Ramos (cell line): ENCODE measurements around the gene RGS12.

Experiments used
- in situ Hi-C: fragments of 300-500 bp; cut with MboI; formaldehyde crosslinking; loops from one replicate; pipeline ENCODE4 v1.14.3; 2022; ENCODE audit warnings: low sequenced_read_pairs; ENCODE audit not compliant: unreplicated experiment

The RGS12 gene

DNA sequence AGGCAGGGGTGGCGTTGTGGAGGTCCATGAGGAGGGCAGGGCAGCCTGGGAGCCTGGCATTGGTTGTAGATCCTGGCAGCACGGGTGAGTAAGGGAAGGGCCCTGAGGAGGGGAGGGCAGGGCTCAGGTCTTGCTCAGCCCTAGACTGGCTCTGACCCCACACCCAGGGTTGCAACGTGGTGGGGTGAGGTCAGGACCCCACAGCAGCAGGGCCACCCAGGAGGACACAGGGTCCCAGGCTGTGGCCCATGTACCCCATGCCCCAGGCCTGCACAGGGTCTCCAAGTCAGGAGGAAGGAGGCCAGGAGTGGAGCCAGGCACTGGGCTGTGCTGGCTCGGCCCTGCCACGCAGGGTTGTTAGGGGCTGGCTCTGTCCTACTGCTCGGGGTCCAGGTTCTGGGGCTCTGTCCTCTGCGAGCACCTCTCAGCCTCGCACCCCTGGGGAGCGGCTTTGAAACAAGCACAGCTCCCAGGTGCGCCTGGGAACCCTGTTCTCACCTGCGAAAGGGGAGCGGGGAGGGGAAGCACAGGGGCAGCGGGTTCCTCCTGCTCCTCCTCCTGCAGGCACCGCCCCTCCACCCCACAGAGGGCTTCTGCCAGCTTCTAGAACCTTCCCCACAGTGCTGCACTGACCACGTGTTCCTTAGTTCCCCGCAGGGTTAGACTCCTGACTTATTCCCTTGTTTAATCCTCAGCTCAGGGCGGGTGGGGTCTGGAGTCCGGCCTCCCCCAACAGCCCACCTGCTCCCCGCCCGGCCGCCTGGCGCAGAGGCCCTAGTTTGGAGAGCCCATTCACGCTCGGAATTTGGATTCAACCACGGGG, 23.5 kb upstream of the RGS12 start:
- in situ Hi-C loops = no loop called here

GRCh38 chr4:3269991-3270611, 22.7 kb upstream of the RGS12 start:
- in situ Hi-C loops = no loop called here

GRCh38 chr4:3271131-3271530, 21.7 kb upstream of the RGS12 start:
- in situ Hi-C loops = no loop called here

GRCh38 chr4:3276986-3277385, 15.8 kb upstream of the RGS12 start:
- in situ Hi-C loops = no loop called here

- in situ Hi-C loops = no loop called here
These were observed 12.4 kb upstream of the RGS12 start for GRCh38 chr4:3280466-3280865.

- in situ Hi-C loops = no loop called here
These were observed 9.3 kb upstream of the RGS12 start for GRCh38 chr4:3283483-3283882.

GRCh38 chr4:3283916-3284315, 8.9 kb upstream of the RGS12 start:
- in situ Hi-C loops = no loop called here

DNA sequence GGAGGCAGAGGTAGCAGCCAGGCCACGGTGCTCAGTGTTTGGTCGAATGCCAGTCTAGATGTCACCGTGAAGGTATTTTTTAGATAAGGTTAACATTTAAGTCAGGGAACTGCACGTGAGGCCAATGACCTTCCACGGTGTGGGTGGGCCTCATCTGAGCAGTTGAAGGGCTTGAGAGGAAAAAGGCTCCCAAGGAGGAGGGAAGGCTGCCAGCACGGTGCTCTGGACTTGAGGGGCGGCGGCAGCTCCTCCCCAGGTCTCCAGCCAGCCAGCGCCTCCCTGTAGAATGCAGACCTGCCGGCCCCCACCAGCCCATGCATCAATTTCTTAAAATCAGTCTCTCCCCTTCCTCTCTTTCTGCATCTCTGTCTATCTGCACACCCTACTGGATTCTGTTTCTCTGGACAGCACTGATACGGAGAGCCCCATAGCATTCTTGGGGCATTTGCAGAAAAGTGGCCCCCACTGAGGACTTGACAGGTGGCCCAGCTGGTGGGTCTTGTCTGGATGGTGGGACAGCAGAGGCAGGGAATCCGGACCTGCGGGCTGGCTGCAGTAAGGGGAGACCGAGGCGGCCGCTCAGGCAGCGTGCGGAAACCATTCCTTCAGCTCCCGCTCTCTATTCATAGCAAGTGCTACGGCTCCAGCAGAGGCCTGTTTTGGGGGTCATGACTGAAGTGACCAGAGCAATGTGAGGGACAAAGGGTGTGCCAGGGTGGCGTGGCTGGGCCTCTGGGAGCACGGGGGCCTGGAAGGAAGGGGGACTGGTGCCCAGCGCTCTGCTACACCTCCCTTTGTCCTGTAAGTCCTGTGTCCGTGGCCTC, 7.9 kb upstream of the RGS12 start:
- in situ Hi-C loops = no loop called here

DNA sequence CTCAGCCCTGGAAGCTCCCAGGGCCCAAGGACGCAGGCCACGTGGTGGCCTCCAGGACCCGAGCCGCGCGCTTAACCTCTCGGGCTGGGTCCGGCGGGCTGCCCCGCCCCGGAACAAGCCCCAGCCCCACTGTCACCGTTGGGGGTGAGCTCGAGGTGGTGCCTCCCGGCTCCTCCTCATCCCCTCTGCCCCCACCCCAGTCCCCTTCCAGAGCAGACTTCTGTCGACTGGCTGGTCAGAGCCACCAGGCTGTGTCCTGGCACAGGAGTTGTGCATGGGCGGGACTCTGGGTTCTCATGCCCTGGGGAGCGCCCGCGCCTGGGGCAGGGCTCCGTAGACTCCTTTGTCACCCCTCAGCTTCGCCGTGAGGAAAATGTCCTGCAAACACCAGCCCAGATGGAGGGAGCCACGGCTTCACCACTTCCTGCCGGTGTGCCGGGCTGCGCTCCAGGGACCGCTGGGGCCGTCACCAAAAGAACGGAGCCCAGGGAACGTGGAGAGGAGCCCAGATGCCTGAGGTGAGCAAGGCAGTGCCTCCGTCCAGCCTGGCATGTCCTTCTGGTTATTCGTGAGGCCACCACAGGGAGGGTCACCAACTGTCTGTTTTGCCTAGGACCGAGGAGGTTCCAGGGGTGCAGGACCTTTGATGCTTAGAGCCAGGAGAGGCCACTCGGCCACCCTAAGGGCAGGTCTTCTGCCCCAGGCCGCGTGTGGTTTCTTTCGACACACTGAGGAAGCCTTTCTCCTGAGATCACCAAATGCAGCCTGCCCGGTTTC, 7.1 kb upstream of the RGS12 start:
- in situ Hi-C loops = no loop called here

GRCh38 chr4:3286335-3287175, 6.3 kb upstream of the RGS12 start:
- in situ Hi-C loops = no loop called here

DNA sequence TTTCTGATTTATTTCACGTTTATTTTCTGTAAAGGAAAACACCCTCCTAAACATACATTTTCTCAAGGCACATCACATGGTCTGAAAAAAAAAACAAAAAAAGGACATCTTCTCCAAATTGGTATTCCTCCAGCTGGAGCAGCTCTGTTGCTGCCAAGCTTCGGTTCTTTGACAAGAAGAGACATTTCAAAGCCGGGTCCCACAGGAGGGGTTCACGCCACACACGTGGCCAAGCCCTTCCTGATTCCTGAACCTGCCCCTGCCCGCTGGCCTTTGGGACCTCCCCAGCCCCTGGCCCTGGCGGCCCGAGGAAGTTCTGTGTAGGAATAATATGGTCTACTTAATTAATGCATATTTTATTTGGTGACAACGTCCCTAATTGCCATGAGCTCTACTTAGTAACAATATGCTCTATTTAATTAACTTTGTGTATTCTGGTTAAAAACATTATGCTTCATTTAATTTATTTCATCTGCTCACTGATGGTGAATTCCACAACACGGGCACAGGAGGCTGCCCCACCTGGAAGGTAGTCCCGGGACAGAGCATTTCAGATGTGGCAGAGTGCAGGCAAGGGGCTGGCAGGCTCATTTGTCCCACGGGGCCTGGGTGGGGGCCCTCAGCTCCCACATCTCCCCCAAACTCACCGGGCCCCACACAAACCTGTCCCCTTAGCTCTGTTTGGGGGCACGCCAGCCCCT, 5.4 kb upstream of the RGS12 start:
- in situ Hi-C loops = no loop called here

DNA sequence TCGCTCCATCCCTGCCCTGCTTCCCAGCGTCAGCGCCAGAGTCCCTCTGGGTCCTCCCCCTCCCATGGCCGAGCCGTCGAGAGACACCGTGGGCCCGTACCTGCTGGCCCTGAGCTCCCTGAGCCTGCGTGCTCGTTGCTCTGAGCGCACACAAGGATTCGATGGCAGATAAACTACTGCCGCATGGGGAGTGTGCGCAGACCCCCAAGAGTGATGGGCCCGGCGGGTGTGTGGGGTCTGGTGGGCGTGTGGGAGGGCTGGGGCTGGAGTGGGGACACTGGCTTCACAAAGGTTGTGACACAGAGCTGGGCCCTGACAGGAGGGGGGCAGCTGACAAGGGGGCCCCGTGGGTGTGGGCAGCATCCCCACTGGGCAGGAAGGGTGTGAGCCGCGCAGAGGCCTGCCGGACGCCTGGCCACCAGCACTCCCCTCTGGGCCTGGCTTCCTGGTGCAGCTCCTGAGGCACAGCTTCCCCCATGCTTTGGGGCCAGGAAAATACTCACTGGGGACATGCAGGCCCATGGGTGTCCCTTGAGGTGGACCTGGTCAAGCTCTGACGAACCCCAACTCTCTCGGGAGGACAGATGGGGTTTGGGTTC, 4.8 kb upstream of the RGS12 start:
- in situ Hi-C loops = no loop called here

DNA sequence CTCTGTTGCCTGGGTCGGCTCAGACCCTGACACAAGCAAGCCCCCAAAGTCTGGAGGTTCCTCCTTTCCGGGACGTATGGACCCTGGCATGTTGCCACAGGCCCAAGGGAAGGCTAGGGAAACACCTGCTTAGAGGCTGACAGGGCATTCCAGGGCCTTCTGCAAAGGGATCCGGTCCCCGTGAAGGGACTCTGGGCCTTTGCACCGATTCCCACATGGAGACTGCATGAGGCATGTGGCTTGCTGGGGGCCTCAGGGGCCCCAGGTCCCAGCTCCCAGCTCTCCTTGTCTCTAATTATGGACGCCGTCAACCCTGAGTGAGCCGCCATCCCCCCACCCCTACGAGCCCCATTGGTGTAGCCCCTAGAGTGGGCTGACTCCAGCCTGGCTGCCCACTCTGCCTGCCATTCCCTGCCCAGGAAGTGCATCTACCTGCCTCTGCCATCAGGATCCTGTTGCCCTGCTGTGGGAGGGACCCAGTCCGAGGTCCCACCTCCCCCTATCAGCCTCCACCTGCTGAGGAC, 4.2 kb upstream of the RGS12 start:
- in situ Hi-C loops = no loop called here

GRCh38 chr4:3290476-3290875, 2.3 kb upstream of the RGS12 start:
- in situ Hi-C loops = no loop called here

DNA sequence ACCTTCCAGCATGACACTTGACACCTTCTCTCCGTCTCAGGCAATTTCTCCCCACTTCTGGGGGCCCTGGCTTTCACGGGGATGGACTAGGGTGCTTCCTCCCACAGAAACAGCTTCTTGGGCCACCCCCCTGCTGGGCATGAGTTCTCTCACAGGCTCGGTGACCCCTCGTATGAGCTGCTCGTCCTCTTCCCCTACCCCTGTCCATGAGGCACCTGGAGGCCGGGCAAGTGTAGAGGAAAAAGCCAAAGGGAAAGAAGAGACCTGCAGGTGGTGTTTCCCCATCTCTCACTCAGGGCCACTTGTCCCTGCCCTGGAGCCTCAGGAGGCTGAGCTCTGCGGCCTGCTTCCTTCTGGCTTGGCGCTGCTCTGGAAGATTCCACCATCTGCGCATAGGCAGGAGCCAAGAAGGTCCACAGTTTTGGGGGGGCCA, 1.9 kb upstream of the RGS12 start:
- in situ Hi-C loops = no loop called here

GRCh38 chr4:3291411-3291968, 1.3 kb upstream of the RGS12 start:
- in situ Hi-C loops = no loop called here

GRCh38 chr4:3291969-3292570, 751 bp upstream of the RGS12 start:
- in situ Hi-C loops = no loop called here
